K562 (cell line): ENCODE data around the gene EIF3M. TPM values are rescaled to one million over a fixed set of nuclear protein-coding genes. Genes with fewer than 3 reads are reported as not detected.

Experiments used
- ATAC-seq: fragments of 200-7000 bp; cut with Tn5 transposase; 3 replicates; pipeline ENCODE4 v1.9.1; 2020; ENCODE audit warnings: moderate library complexity
- BruUV-seq: library from RNA; stranded (reverse); fragments of 400-500 nt; replicated peaks from 2 replicates; lab custom pipeline; 2021; lab: Mats Ljungman, UMichigan
- CTCF ChIA-PET: fragments of 300-600 bp; formaldehyde crosslinking; extraction: SDS; loops from one replicate; lab custom pipeline; 2021; ENCODE audit warnings: low intra/inter-chr PET ratio; lab: Yijun Ruan, JAX
- POLR2A ChIA-PET: fragments of 300-600, 350-650 bp; sonication (Branson Sonifier 250); formaldehyde crosslinking; extraction: SDS; loops from one replicate; lab custom pipeline; 2021; ENCODE audit warnings: antibody characterized with exemption, inconsistent platforms; lab: Yijun Ruan, JAX
- DNase-seq, 4 experiments: peaks; one replicate each; pipeline versions ENCODE4 v3.0.0 to v3.0.0-alpha.2; 2011 to 2018; ENCODE audit warnings: low spot score in 3 of 4, mixed read lengths in 3 of 4; ENCODE audit errors: extremely low read depth in 1 of 4
- FAIRE-seq: peaks from 2 replicates; lab custom pipeline; 2011; peaks lifted over from hg19 to GRCh38; lab: Jason Lieb, UNC
- H2AFZ ChIP-seq: 2 replicates; pipeline ENCODE4 v1.6.0; 2011; ENCODE audit warnings: low read depth, low read length, control low read depth, inconsistent platforms
- H3K27ac ChIP-seq: fragments of 200-600 bp; 3 replicates; pipeline ENCODE4 v1.8.0; 2011; ENCODE audit warnings: low read depth, mild to moderate bottlenecking, control low read depth, inconsistent platforms, low read length, moderate library complexity, mixed read lengths; ENCODE audit errors: extremely low read depth
- H3K27me3 ChIP-seq, 2 experiments: fragments of 300-600 bp in 1 of 2; 2 replicates in 1 of 2; 3 replicates in 1 of 2; pipeline versions ENCODE4 v1.6.0 to v1.8.0; 2011; ENCODE audit warnings: inconsistent platforms in 2 of 2, low read length in 2 of 2, mild to moderate bottlenecking in 1 of 2, mixed read lengths in 1 of 2, moderate library complexity in 1 of 2; ENCODE audit not compliant: control insufficient read depth in 2 of 2, insufficient read depth in 2 of 2
- H3K36me3 ChIP-seq: fragments of 300-600 bp; 3 replicates; pipeline ENCODE4 v1.8.0; 2011; ENCODE audit warnings: mild to moderate bottlenecking, low read length, inconsistent platforms; ENCODE audit not compliant: control insufficient read depth, insufficient read depth
- H3K4me1 ChIP-seq, 2 experiments: fragments of 200-600 bp in 1 of 2; replicated peaks in 1 of 2; 2 replicates in 1 of 2; 3 replicates in 1 of 2; pipeline versions ENCODE4 v1.5.1 to v1.8.0; 2011; ENCODE audit warnings: inconsistent platforms in 2 of 2, low read length in 2 of 2, mild to moderate bottlenecking in 1 of 2, mixed read lengths in 1 of 2, moderate library complexity in 1 of 2; ENCODE audit not compliant: control insufficient read depth in 2 of 2, insufficient read depth in 2 of 2
- H3K4me2 ChIP-seq: 2 replicates; pipeline ENCODE4 v1.6.1; 2011; ENCODE audit warnings: low read length, control low read depth, inconsistent platforms, mixed read lengths; ENCODE audit not compliant: insufficient read depth
- H3K4me3 ChIP-seq: fragments of 200-600 bp; sonication (generic), shearing (Covaris generic); 2 replicates; pipeline ENCODE4 v1.5.1; 2016; ENCODE audit warnings: control low read depth, inconsistent platforms
- H3K79me2 ChIP-seq: fragments of 200-600 bp; 3 replicates; pipeline ENCODE4 v1.8.0; 2011; ENCODE audit warnings: low read length, inconsistent platforms; ENCODE audit not compliant: control insufficient read depth, insufficient read depth
- H3K9ac ChIP-seq, 2 experiments: 2 replicates each; pipeline versions ENCODE4 v1.6.0 to v1.6.1; 2011; ENCODE audit warnings: low read depth in 2 of 2, low read length in 2 of 2, control low read depth in 1 of 2, inconsistent platforms in 1 of 2, mild to moderate bottlenecking in 1 of 2, mixed read lengths in 1 of 2; ENCODE audit not compliant: insufficient read depth in 1 of 2
- H3K9me1 ChIP-seq: one replicate; pipeline ENCODE4 v1.6.0; 2011; ENCODE audit warnings: inconsistent platforms, mild to moderate bottlenecking, low read length, moderate library complexity; ENCODE audit not compliant: control insufficient read depth, insufficient read depth
- H3K9me3 ChIP-seq: replicated peaks from 2 replicates; pipeline ENCODE4 v1.5.1; 2011; ENCODE audit warnings: low read depth, low read length, inconsistent platforms; ENCODE audit not compliant: control insufficient read depth, insufficient read depth
- H4K20me1 ChIP-seq: replicated peaks from 2 replicates; pipeline ENCODE4 v1.6.1; 2011; ENCODE audit warnings: low read length, inconsistent platforms, mixed read lengths; ENCODE audit not compliant: control insufficient read depth, insufficient read depth
- AFF4 ChIP-seq: sonication (generic); formaldehyde crosslinking; IDR thresholded peaks from 2 replicates; pipeline ENCODE4 v1.8.0; 2023; ENCODE audit warnings: mild to moderate bottlenecking, missing genetic modification reagents
- CBX2 ChIP-seq: fragments of 200-600 bp; sonication (generic); IDR thresholded peaks from one replicate; pipeline ENCODE4 v1.6.1; 2012; ENCODE audit warnings: mild to moderate bottlenecking, low read length, inconsistent platforms; ENCODE audit not compliant: insufficient read depth, poor library complexity, severe bottlenecking
- ESRRA ChIP-seq: fragments of 450-650 bp; IDR thresholded peaks from 2 replicates; pipeline ENCODE4 v1.6.1; 2014; ENCODE audit warnings: low read depth, mild to moderate bottlenecking, moderate library complexity, borderline replicate concordance
- FOXK1 ChIP-seq: sonication (generic); formaldehyde crosslinking; IDR thresholded peaks from 2 replicates; pipeline ENCODE4 v1.8.0; 2022; ENCODE audit warnings: missing genetic modification reagents, mild to moderate bottlenecking, borderline replicate concordance
- MBD1 ChIP-seq: fragments of 250-450 bp; sonication (Bioruptor Pico); IDR thresholded peaks from 2 replicates; pipeline ENCODE4 v1.8.0; 2022; ENCODE audit warnings: inconsistent platforms
- MNT ChIP-seq, 2 experiments: fragments of 450-650 bp; conservative IDR thresholded peaks; 2 replicates each; pipeline ENCODE4 v1.6.1; 2017; ENCODE audit warnings: mild to moderate bottlenecking in 2 of 2, moderate library complexity in 2 of 2
- NFIX ChIP-seq: fragments of 250-450 bp; sonication (Bioruptor Pico); IDR thresholded peaks from 2 replicates; pipeline ENCODE4 v1.4.0; 2020; ENCODE audit warnings: low read depth, mild to moderate bottlenecking, moderate library complexity
- RCOR1 ChIP-seq, 2 experiments: IDR thresholded peaks; 2 replicates each; pipeline ENCODE4 v1.6.1; 2012; ENCODE audit warnings: low read depth in 2 of 2, low read length in 2 of 2, borderline replicate concordance in 1 of 2, improper control_type of control experiment in 1 of 2
- VEZF1 ChIP-seq: fragments of 200-800 bp; sonication (Bioruptor generic); IDR thresholded peaks from 2 replicates; pipeline ENCODE4 v1.6.1; 2017; ENCODE audit warnings: missing genetic modification characterization, missing compliant biosample characterization
- ZNF232 ChIP-seq: sonication (generic); formaldehyde crosslinking; IDR thresholded peaks from 2 replicates; pipeline ENCODE4 v1.8.0; 2022; ENCODE audit warnings: mild to moderate bottlenecking, missing genetic modification reagents
- ZNF561 ChIP-seq: fragments of 450-650 bp; formaldehyde crosslinking; conservative IDR thresholded peaks from 2 replicates; pipeline ENCODE4 v1.4.0; 2020; ENCODE audit warnings: mild to moderate bottlenecking, moderate library complexity
- in situ Hi-C: fragments of 300-500 bp; cut with MboI; formaldehyde crosslinking; loops from 4 replicates; pipeline ENCODE4 v1.15.0; 2018; ENCODE audit warnings: inconsistent platforms, mixed read lengths
- intact Hi-C: fragments of 100-400 bp; cut with micrococcal nuclease; formaldehyde crosslinking; loops from 2 replicates; pipeline ENCODE4 v1.14.2; 2022
- polyA plus RNA-seq, 8 experiments: library from polyadenylated mRNA; depleted of rRNA in 4 of 8; stranded (reverse) in 5 of 8; unstranded in 3 of 8; fragments of >200 nt; fragmentation: Nextera tagmentation in 2 of 8; fragmentation: Illumina TruSeq in 1 of 8; extraction: Ambion mirVana in 2 of 8; extraction: Trizol in 1 of 8; gene quantifications; 2 replicates each; pipeline versions ENCODE4 v1.2.1 to v1.2.3, GENCODE V29; 2011 to 2014; ENCODE audit warnings: inconsistent platforms in 1 of 8, missing spikeins in 1 of 8
- total RNA-seq, 7 experiments: library from RNA; depleted of rRNA in 6 of 7; stranded (reverse); fragments of >200 nt in 6 of 7; fragmentation: Illumina TruSeq in 2 of 7; extraction: Trizol in 2 of 7; gene quantifications; 2 replicates each; pipeline versions ENCODE4 v1.2.1 to v1.2.3, GENCODE V29; 2011 to 2021; ENCODE audit warnings: low replicate concordance in 1 of 7

The EIF3M gene
- total and polyA plus RNA-seq, 9 of the 15 experiments (the other 6 are each of a cell fraction or from before 2014, with no cell fraction given) = 602 to 2,015 (median 1,058) TPM

- TF ChIP-seq MNT (conservative IDR thresholded peaks at IDR 0.05) (no peak), RCOR1 (IDR thresholded peaks at IDR 0.05; ENCODE audit: borderline replicate concordance in 1 of 2, low read depth in 2 of 2, low read length in 2 of 2) (0 out of 4 replicates have a peak, but pooled peaks of 1 of the 2 experiments have one; percentile 62)
Measured at GRCh38 chr11:32586576-32587190, 3.1 kb downstream of the EIF3M start (continued).

GRCh38 chr11:32594272-32594671, 10.6 kb downstream of the EIF3M start:
- in situ Hi-C loops (no loop called here), intact Hi-C loops (no loop called here)
- DNase-seq = no peak
- H3K9me3 ChIP-seq = no peaks in the 10 kb centered on the region
- no peak overlapping the region for H3K4me2 ChIP-seq
- no peak overlapping the region for H3K9ac ChIP-seq
- no peak overlapping the region for H2AFZ ChIP-seq
- H3K27ac ChIP-seq = no peak overlapping the region
- no TSS peak for BruUV-seq
- no peaks in the 10 kb centered on the region for H4K20me1 ChIP-seq
- no peaks in the 10 kb centered on the region for H3K4me1 ChIP-seq
- H3K79me2 ChIP-seq = peaks cover 53% of the 10 kb centered on the region
- no peak overlapping the region for H3K4me3 ChIP-seq
- H3K27me3 ChIP-seq = no peaks in the 10 kb centered on the region
- no peaks in the 10 kb centered on the region for H3K9me1 ChIP-seq
- ChIA-PET CTCF (no interaction called here), POLR2A (interaction anchor here (0.6 to 2.4 kb wide), 6 partner anchors 11 to 1177 kb away, joined by 3 to 12 read pairs (median 6); partner anchors contain the start of gene EIF3M)
- FAIRE-seq = peak; percentile 23
- H3K36me3 ChIP-seq = peaks cover 99% of the 10 kb centered on the region
- peak; percentile 30; the same call in 2 of the 3 replicates for ATAC-seq
- no peak for TF ChIP-seq ZNF561
- no peak for TF ChIP-seq MBD1 (CRISPR knock-in tag)
- TF ChIP-seq CBX2 = no peak
- TF ChIP-seq ZNF232 = no peak
- no peak for TF ChIP-seq FOXK1 (CRISPR knock-in tag)
- TF ChIP-seq ESRRA = no peak
- TF ChIP-seq VEZF1 (CRISPR knock-in tag) = no peak
- TF ChIP-seq NFIX (CRISPR knock-in tag) = no peak
- no peak for TF ChIP-seq AFF4 (CRISPR knock-in tag)
